ENCODE measurements around the gene SLC17A9.

DNA sequence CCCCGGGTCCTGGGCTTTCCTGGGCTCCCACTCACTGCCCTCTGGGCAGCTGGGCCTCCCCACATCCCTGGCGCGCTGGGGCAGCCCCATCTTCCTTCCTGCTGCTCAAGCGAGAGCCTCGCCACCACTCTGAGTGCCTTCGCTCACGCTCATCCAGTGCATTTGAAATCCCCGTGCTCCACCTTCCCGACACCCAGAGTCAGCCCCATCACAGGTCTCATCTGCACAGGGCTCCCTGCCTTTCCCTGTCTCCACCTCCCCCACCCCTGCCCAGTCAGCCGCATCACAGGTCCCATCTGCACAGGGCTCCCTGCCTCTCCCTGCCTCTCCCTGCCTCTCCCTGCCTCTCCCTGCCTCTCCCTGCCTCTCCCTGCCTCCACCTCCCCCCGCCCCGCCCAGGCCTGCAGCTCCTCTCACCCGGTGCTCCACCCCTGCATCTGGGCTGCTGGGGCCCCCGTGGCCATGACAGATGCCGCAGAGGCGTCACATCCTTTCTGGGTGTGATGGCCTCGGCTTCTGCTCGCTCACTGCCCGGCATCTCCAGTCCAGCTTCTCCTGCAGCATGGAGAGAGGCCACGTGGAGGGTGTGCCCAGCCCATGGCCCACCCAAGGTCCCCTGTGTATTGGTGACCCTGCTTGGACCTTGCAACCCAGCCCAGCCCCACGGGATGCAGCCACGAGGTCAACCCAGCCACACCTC lies 63.3 kb downstream of the SLC17A9 start:
- TF ChIP-seq POLR2A (IDR thresholded peaks at IDR 0.05; ENCODE audit: low read length) = no peak
- no peak for TF ChIP-seq GATA1 (IDR thresholded peaks at IDR 0.05; ENCODE audit: low read depth, low read length)
